NCI-H446 treated with DMSO at 0.1 percent for 48 hours (cell line): ENCODE results near the gene GALNT17.

Source experiments
- DNase-seq: peaks from one replicate; lab custom pipeline; 2025; lab: John Stamatoyannopoulos, UW

Gene GALNT17

GRCh38 chr7:71461572-71461971 lies 329.6 kb downstream of the GALNT17 start:
- DNase-seq, result no peak

GRCh38 chr7:71465741-71466189 lies 333.8 kb downstream of the GALNT17 start:
- no peak for DNase-seq

DNA sequence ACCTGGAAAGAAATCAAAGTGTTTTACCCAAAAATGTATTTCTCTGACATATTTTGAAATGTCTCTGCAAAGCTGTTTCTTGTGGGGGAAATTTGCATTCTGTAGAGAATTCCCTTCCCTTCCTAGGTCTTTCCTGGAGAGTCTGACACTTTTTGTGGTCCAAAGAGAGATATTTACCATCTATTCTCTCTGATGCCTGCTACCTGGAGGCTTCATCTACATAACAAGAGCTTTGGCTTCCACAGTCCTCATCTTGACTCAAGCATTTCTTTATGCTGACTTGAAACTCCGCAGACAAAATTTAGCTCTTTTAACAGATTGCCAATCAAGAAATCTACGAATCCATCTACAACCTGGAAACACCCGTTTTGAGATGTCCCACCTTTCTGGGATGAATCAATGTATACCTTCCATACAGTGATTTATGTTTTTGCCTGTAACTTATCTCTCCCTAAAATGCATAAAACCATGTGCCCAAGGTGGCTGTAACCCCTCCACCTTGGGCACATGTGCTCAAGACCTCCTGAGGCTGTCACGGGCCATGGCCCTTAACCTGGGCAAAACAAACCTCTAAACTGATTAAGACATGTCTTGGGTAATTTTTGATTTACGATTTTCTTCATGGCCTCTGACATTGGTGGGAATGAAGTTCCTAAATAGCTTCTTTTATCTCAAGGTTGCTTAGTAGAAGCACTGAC lies 334.7 kb downstream of the GALNT17 start:
- no peak for DNase-seq

- no peak for DNase-seq
These were observed 338.4 kb downstream of the GALNT17 start for GRCh38 chr7:71470326-71470725.

DNA sequence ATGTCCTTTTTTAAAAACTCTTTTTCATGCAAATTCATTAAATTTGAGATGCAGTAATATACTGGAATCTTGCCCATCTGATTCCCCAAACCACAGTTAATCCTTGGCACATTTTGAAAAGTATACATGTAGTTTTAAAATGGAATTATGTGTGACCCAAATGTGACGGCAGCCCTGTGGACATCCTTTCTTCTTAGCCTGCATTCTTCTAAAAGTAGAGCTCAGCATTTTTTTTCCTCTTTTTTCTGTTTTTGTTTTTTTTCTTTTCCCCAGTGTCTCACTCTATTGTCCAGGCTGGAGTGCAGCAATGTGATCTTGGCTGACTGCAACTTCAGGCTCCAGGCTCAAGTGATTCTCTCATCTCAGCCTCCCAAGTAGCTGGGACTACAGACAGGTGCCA lies 338.9 kb downstream of the GALNT17 start:
- DNase-seq, result no peak

DNA sequence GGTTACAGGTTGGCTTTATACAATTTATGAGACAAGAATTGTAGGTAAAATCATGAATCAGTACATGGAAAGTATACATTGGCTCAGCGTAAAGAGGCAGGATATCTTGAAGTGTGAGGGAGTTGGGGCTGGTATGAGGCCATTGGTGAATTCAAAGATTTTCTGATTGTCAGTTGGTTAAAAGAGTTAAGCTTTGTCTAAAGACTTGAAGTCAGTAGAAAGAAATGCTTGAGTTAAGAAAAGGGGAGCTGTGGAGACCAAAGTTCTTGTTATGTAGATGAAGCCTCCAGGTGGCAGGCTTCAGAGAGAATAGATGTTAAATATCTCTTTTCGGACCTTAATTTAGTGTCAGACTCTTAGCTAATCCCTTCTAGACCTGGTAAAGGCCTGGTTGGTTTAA lies 341.0 kb downstream of the GALNT17 start:
- no peak for DNase-seq

DNA sequence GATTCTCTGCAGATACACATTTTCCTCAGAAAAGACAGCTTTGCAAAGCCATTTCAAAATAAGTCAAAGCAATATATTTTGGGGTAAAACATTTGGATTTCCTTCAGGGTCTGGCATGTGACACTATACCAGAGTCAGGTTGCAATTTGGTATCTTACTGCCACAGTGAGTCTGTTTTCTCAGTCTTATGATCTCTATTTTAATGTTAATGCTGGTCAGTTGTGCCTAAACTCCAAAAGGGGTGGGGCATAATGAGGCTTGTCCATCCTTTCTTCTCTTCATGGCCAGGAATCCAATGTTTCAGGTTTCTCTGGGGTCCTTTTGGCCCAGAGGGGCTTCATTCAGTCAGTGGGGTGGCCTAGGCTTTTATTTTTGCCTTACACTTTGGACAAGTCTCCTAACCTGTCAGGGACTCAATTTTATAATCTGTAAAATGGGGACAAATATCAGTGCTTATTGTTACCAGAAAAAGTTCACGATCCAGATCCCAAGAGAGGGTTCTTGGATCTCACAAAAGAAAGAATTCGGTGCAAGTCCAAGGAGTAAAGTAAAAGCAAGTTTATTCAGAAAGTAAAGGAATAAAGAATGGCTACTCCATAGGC lies 341.5 kb downstream of the GALNT17 start:
- no peak for DNase-seq

- DNase-seq, result no peak
These were observed 345.5 kb downstream of the GALNT17 start for GRCh38 chr7:71477441-71477840.

GRCh38 chr7:71479231-71479630 lies 347.3 kb downstream of the GALNT17 start:
- no peak for DNase-seq

DNA sequence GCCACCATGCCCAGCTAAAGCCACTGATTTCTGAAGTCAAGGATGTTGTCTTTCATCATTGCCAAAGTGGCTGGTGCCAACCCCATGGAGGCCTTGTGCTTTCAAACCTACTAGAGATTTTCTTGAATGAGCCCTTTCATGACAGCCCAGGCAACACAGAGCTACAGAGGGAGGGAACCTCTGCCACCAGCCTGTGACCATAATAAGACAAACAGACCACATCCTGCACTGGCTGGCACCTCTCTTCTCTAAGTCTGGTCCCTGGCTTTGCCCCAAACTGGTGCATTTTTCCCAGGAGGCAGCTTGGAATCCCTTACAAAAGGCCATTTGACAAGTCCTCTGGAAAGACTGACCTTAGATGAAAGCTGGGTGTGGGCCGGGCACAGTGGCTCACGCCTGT lies 348.8 kb downstream of the GALNT17 start:
- no peak for DNase-seq

- DNase-seq, result no peak
These were observed 350.3 kb downstream of the GALNT17 start for GRCh38 chr7:71482284-71482683.

GRCh38 chr7:71484380-71484779 lies 352.4 kb downstream of the GALNT17 start:
- DNase-seq, result no peak

GRCh38 chr7:71485586-71485985 lies 353.6 kb downstream of the GALNT17 start:
- no peak for DNase-seq

DNA sequence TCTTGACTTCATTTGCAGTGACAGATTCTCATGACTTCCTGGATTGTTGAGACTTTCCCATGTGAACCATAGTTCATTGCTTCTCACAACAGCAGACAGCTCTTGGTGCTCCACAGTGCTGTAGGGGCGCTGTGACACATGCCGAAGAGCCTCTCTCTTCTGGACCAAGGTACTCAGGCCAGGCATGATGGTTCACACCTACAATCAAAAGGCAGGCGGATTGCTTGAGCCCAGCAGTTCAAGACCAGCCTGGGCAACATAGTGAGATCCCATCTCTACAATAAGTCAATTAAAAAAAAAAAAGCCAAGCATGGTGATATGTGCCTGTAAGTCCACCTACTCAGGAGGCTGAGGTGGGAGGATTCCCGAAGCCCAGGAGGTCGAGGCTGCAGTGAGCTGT lies 354.5 kb downstream of the GALNT17 start:
- no peak for DNase-seq

DNA sequence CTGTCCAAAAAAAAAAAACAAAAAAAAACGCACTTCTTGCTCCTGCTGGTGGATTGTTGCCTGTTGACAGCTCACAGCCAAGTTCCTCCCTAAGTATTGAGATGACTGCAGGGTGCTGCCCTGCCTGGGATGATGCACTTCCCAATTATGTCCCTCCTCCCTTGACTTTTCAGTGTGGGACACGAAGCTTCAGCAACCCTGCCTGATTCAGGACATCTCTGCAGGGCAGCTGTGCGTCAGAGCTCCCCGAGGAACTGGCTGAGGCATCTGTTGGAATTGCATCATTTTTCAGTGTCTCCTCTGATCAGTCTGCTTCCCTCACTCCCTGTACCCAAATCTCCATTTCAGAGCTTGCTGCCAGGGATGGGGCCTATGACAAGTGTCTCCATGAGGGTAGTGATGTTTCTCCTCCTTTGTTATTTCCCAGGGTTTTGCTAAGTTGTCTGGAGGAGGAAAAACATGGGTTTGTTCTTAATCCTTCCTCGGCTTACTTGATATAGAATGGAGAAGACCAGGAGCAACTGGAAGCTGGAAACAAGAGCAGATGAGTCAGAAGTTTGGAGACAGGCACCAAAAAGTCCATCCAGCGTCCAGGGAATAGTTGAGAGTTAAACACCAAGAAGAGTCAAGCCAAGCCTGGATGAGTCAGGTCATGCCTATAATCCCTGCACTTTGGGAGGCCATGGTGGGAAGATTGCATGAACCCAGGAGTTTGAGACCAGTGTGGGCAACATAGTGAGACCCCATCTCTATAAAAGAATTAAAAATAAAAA lies 355.1 kb downstream of the GALNT17 start:
- DNase-seq, result no peak

DNA sequence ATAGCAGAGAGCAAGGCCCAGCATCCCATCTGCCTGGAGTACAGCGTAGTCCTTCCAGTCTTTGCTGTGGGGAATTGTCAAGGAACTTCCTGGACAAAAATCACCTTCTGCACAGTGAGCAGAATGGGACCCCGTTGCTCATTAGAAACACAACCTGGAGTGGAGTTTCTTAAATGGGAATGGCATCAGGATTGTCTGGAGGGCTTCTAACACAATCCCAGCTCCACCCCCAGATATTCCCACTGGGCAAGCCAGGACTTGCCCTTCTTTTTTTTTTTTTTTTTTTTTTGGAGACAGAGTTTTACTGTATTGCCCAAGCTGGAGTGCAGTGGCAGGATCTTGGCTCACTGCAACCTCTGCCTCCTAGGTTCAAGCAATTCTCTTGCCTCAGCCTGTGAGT lies 356.4 kb downstream of the GALNT17 start:
- DNase-seq, result no peak

DNA sequence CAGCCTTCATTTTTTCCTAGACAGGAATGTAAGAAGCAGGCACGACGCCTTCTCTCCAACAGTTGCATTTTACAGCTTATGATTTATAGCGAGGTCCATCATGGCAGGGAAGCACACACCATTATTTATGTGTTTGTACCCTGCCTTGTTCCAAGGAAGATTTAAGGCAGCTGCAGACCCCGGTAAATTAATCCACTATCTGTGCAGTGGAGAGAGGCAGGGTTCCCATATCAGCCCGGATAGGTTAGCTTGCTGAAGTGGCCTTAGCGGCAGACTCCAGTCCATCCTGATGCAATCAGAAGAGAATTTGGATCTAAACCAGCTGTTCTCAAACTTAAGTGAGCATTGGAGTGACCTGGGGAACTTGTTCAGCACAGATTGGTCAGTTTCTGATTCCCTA lies 359.4 kb downstream of the GALNT17 start:
- DNase-seq, result no peak

GRCh38 chr7:71495828-71496227 lies 363.9 kb downstream of the GALNT17 start:
- no peak for DNase-seq

- DNase-seq, result no peak
These were observed 365.5 kb downstream of the GALNT17 start for GRCh38 chr7:71497256-71497946.

DNA sequence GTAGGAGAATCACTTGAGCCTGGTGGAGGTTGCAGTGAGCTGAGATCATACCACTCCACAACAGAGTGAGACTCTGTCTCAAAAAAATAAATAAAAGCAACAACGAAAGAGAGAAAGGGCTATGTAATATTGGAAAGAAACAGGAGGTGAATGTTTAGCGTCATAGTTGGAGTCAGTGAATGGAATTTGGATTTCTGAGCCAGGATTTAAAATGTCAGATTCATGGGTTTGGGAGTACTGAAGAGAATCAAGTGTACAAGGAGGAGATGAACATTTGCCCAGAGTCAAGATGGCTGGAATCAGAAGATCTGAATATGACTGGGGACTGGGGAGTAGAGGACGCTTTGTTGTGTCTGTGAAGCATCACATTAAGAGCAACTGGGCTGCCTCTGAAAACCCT lies 366.4 kb downstream of the GALNT17 start:
- DNase-seq, result no peak

DNA sequence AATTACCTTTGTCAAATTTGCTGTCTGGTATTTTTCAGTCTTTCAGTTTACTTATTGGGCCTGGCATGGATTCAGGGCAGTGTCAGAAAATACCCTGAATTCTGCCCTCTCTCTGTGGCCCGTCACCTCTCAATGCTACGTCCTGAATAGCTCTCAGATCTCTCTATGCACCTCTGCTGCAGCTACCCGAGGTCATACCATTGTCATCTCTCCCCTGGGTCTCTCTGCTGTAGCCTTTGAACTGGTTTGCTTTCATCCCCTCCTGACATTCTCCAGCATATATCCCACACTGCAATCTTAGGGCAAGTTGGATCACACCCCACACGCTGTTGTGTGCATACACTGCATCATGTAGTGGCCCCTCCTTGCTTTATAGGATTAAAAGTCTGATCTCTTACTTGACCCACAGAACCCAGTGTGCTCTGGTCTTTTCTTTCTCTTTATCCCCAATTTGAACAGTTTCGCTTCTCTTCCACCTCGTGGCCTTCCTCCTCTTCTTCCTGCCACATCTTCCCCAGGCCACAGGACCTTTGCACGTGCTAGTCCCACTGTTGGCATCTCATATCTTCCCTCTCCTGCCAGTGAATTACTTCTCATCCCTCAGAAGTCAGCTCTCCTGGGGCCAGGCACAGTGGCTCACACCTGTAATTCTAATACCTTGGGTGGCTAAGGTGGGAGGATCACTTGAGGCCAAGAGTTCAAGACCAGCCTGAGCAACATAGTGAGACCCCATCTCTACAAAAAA lies 372.9 kb downstream of the GALNT17 start:
- DNase-seq, result no peak

DNA sequence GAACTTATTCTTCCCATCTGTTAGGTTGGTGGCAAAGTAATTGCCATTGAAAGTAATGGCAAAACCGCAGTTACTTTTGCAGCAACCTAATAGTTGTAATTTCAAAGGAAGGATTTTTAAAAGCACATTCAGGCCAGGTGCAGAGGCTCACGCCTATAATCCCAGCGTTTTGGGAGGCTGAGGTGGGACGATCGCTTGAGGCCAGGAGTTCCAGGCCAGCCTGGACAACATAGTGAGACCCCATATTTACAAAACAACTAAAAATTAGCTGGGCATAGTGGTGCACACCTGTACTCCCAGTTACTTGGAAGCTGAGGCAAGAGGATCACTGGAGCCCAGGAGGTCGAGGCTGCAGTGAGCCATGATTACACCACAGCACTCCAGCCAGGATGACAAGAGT lies 374.9 kb downstream of the GALNT17 start:
- DNase-seq, result no peak
